ENCODE data around the gene ENOX1.

Gene ENOX1

DNA sequence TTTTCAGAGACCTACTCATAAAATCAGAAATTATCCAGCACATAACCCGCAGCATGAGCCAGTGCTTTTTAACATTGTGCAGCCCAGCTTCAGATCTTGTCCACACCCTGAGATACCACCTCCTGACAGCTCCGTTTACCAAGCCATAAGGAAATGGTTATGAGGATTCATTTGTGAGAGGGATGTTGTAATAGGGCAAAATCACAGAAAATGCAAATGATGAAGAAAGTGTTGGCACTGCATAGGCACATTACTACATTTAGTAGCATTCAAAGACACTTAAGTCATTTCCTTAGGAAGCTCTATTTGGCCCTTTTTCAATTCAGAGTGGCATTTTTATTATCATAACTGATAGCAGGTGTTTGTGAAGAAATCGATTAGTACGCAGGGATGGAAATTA lies 485.9 kb downstream of the ENOX1 start:
- DNase-seq: no peak

DNA sequence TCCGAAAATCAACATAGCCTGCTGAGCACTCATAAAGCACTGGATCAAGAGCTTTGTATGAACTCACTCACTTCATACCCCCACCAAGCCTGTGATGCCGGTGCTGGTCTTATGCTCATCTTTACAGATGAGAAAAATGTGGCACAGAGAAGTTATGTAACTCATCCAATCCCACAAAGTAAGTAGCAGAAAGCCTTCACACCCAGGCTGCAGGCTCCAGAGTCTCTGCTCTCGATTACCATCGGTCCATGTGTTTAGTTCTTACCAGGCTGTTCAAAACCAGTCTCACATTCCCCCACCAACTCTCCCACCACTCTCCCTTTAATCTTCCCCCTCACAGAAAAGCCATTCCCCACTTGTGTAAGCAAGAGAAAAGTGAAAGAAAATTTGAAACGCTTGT lies 487.4 kb downstream of the ENOX1 start:
- DNase-seq: no peak

- no peak for DNase-seq
These were observed 488.0 kb downstream of the ENOX1 start for GRCh38 chr13:43298816-43299215.

GRCh38 chr13:43297967-43298678 lies 488.6 kb downstream of the ENOX1 start:
- DNase-seq: no peak

GRCh38 chr13:43295825-43296564 lies 490.8 kb downstream of the ENOX1 start:
- no peak for DNase-seq

- no peak for DNase-seq
These were observed 491.5 kb downstream of the ENOX1 start for GRCh38 chr13:43295321-43295720.

- no peak for DNase-seq
These were observed 492.4 kb downstream of the ENOX1 start for GRCh38 chr13:43294412-43294811.

GRCh38 chr13:43293986-43294385 lies 492.8 kb downstream of the ENOX1 start:
- no peak for DNase-seq

DNA sequence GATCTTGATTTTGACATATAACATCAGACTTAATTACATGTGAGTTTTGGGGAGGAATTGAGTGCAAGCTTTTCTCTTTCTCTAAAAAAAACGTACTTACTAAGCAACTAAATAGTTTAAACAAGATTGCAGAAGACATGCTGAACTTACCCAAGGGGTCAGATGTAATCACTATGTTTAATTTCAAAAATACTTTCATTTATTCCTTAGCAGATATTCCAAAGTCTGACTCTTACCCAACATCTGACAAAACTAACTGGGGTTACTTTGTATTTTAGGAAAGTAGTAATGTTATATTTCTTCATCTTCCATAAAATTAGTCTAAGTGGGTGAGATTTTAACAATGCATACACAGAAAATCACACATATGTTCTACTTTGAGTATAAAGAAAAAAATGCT lies 493.2 kb downstream of the ENOX1 start:
- DNase-seq: no peak

- peak; percentile 28 for DNase-seq
These were observed 493.8 kb downstream of the ENOX1 start for GRCh38 chr13:43293008-43293407.

DNA sequence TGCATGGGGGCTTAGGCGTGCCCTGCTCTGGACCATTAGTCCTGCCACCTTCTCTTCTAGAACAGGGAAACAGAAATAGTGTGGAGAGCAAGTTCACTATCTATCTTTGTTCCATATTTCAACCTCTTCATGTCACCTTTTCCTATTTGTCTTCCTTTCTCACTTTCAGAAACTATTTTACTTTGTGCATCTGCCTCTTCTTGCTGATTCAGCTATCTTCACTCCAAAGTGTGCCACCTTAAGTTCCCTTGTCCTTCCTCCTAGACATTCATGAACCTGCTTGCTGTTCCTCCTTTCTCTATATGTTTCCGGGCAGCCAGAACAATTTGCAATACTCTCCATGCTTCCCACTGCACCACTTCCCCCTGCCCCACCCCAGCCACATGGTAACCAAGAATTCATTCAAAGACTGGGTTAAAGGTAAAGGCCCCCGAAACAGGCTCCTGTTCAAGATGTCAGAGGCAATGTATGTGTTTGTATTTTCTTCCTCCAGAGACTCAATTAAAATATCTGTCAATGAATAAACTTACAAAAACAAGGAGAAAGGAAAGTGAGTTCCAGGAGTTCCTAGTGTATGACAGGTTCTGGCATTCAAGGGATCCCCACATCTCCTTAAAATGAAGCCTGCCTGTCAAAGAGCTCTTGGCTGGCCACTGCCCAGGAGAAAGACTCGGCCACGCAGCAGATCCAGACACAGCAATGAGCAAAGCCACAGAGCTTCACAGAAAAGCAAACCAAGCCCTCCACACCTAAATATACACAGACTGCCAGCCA lies 495.3 kb downstream of the ENOX1 start:
- DNase-seq: no peak

GRCh38 chr13:43289470-43290255 lies 497.1 kb downstream of the ENOX1 start:
- no peak for DNase-seq

- DNase-seq: no peak
These were observed 500.0 kb downstream of the ENOX1 start for GRCh38 chr13:43286751-43287150.

GRCh38 chr13:43285933-43286597 lies 500.7 kb downstream of the ENOX1 start:
- no peak for DNase-seq

GRCh38 chr13:43284162-43284561 lies 502.6 kb downstream of the ENOX1 start:
- no peak for DNase-seq

DNA sequence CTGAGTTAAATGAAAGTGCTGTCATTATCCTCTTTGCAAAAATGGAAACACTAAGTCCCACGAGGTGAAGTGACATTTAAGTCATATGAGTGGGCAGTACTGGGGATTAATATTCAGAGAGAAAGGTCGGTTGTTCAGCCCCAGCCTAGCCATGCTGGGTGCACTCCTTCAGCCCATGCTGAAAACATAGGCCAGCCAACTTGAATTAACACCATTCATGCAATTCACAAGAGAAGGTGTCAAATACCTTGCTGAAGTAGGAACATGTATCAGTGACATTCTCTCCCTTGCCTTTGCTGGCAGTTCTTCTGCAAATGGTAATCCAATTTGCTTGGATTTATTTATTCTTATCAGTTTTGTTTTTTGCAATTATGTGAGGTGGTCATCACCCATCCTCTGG lies 507.1 kb downstream of the ENOX1 start:
- DNase-seq: no peak

DNA sequence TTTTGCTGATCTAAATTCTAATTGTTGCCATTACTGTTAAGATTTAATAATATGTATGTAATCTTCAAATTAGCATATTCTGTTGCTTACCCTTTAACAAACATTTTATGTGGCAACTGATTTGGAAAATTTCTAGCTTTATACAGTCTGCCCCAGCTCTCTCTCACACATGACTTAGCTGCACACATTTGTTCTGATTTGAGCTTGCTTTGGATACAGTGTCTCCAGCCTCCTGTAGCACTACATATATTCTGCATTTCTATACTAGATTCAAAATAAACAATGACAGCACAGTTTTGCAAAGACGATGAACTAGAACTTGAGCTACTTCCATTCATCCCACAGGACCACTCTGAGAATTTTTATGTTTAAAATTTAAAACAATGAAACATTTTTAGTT lies 508.6 kb downstream of the ENOX1 start:
- no peak for DNase-seq

DNA sequence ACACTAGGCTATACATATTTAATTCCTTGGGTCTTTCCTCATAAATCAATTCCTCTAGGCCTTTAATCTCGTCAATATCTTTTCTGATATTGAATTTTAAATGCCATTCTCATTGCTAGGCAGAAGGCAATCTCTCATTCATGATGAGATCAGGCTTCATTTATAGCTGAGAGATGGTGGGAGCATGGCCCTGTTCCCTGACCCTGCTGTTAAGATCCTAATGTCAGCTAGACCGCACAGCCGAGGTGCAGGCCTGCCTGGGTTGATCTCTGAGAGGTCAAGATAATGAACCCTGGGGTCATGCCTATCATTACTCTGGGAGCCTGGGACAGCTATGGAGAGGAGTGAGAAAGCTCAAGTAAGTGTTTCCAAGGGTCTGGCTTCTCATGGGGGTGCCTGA lies 509.6 kb downstream of the ENOX1 start:
- no peak for DNase-seq

DNA sequence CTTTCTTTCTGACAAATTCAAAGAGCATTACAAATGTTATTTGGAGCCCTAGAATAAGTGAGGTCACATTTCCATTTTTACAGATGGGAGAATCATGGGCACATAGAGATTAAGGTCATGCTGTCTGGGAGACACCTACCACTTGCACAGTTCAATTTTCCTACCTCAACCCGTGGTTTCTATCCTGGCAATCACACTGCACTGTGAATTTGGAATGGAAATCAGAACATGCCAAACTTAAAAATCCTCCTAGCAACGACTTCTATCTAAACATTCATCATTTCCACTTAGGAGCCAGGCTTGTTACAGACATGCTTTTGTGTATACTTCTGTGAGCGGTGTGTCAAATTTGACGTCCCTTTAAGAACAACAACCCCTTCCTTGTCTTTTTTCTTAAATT lies 511.9 kb downstream of the ENOX1 start:
- no peak for DNase-seq

- DNase-seq: no peak
These were observed 513.4 kb downstream of the ENOX1 start for GRCh38 chr13:43273362-43273761.

DNA sequence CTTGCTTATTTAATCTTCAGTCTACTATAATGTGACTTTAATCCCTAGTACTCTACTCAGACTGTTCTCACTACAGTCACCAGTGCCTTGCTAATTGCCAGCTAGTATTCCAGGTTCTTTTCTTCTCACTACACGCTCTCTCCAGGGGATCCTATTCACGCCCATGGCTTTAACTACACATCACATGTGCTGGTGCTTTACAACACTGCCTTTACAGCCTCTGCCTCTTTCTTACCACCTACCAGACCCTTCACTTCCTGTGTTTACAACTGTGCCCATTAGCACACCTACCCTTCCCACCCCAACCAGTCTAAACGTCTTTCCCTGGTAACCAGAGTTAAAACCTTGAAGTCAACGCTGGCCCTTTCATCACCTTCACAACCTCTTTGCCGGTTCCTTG lies 513.9 kb downstream of the ENOX1 start:
- DNase-seq: no peak

- DNase-seq: no peak
These were observed 515.6 kb downstream of the ENOX1 start for GRCh38 chr13:43271152-43271551.
